ENCODE results near the gene PLVAP. TPM values are rescaled to one million over a fixed set of nuclear protein-coding genes. Genes with fewer than 3 reads are reported as not detected.

PLVAP gene
- total RNA-seq, 1 experiment from 2014 or later = 0.08 TPM

GRCh38 chr19:17338433-17339078, 38.6 kb downstream of the PLVAP start:
- CTCF ChIA-PET = no interaction called here
- Histone ChIP-seq H3K9me3 (ENCODE audit: control insufficient read depth, insufficient read depth, low read depth, low read length) (no peaks in the 10 kb centered on the region), H3K27me3 (ENCODE audit: control insufficient read depth, insufficient read depth, low read length) (no peaks in the 10 kb centered on the region), H3K36me3 (ENCODE audit: control insufficient read depth, insufficient read depth, low read length) (peaks cover 7% of the 10 kb centered on the region; the same call in 1 of the 2 replicates), H3K27ac (ENCODE audit: low read length) (0 out of 2 replicates have a peak overlapping the region, but pooled peaks have one; percentile 98), H3K4me1 (ENCODE audit: control insufficient read depth, insufficient read depth, low read length) (peaks cover 12% of the 10 kb centered on the region), H3K4me3 (ENCODE audit: low read depth in 2 of 2, low read length in 2 of 2) (peak overlapping the region; percentile 86 to 94)
- intact Hi-C loops (cut with micrococcal nuclease; ENCODE audit: unreplicated experiment) (no loop called here), in situ Hi-C loops (cut with HindIII; ENCODE audit: low pct_unique_long_range_greater_than_20kb, low sequenced_read_pairs) (no loop called here)
- POLR2A ChIA-PET = no interaction called here
- no peak for DNase-seq (ENCODE audit: low read depth, low spot score)
- BruUV-seq (replicated peaks) = no TSS peak
- TF ChIP-seq REST (IDR thresholded peaks at IDR 0.05; ENCODE audit: insufficient read depth in 1 of 2, low read depth in 2 of 2, low read length in 1 of 2) = no peak
- no peak for ATAC-seq

GRCh38 chr19:17337675-17338432, 39.3 kb downstream of the PLVAP start:
- peaks cover 7% of the 10 kb centered on the region; the same call in 1 of the 2 replicates for H3K36me3 ChIP-seq (ENCODE audit: control insufficient read depth, insufficient read depth, low read length)
- H3K4me1 ChIP-seq (ENCODE audit: control insufficient read depth, insufficient read depth, low read length) = peaks cover 12% of the 10 kb centered on the region
- ATAC-seq = no peak

More at GRCh38 chr19:17337675-17338432, 39.3 kb downstream of the PLVAP start:
- POLR2A ChIA-PET = no interaction called here
- peak overlapping the region; percentile 86 to 94 for H3K4me3 ChIP-seq (ENCODE audit: low read depth in 2 of 2, low read length in 2 of 2)
- intact Hi-C loops (cut with micrococcal nuclease; ENCODE audit: unreplicated experiment) = no loop called here
- no peak for DNase-seq (ENCODE audit: low read depth, low spot score)
- in situ Hi-C loops (cut with HindIII; ENCODE audit: low pct_unique_long_range_greater_than_20kb, low sequenced_read_pairs) = no loop called here
- no peaks in the 10 kb centered on the region for H3K27me3 ChIP-seq (ENCODE audit: control insufficient read depth, insufficient read depth, low read length)
- H3K27ac ChIP-seq (ENCODE audit: low read length) = peak overlapping the region; percentile 98
- BruUV-seq (replicated peaks) = no TSS peak
- TF ChIP-seq REST (IDR thresholded peaks at IDR 0.05; ENCODE audit: insufficient read depth in 1 of 2, low read depth in 2 of 2, low read length in 1 of 2) (no peak), POLR2AphosphoS5 (IDR thresholded peaks at IDR 0.05; ENCODE audit: low read depth, low read length) (no peak), TCF7L2 (IDR thresholded peaks at IDR 0.05; ENCODE audit: low read depth, low read length) (no peak), CTCF (IDR thresholded peaks at IDR 0.05) (no peak), SIN3A (IDR thresholded peaks at IDR 0.05; ENCODE audit: borderline replicate concordance, insufficient read depth, low read depth, low read length) (no peak)
- H3K9me3 ChIP-seq (ENCODE audit: control insufficient read depth, insufficient read depth, low read depth, low read length) = no peaks in the 10 kb centered on the region
- CTCF ChIA-PET = no interaction called here
